HUES48 (cell line): ENCODE data around the gene ASCL2.

Source experiments
- H3K27ac ChIP-seq: one replicate; pipeline ENCODE4 v1.7.0; 2013; ENCODE audit warnings: low read depth, low read length, inconsistent platforms
- H3K27me3 ChIP-seq: 2 replicates; pipeline ENCODE4 v1.6.1; 2013; ENCODE audit warnings: mild to moderate bottlenecking, low read length; ENCODE audit not compliant: control insufficient read depth, insufficient read depth
- H3K36me3 ChIP-seq: 2 replicates; pipeline ENCODE4 v1.6.1; 2013; ENCODE audit warnings: low read length; ENCODE audit not compliant: control insufficient read depth, insufficient read depth
- H3K4me1 ChIP-seq: 2 replicates; pipeline ENCODE4 v1.6.1; 2013; ENCODE audit warnings: mild to moderate bottlenecking, low read length; ENCODE audit not compliant: control insufficient read depth, insufficient read depth
- H3K4me3 ChIP-seq: 2 replicates; pipeline ENCODE4 v1.5.1; 2013; ENCODE audit warnings: mild to moderate bottlenecking, low read depth, low read length
- H3K9ac ChIP-seq: 2 replicates; pipeline ENCODE4 v1.6.1; 2013; ENCODE audit warnings: mild to moderate bottlenecking, low read depth, low read length, moderate library complexity
- H3K9me3 ChIP-seq: 2 replicates; pipeline ENCODE4 v1.6.1; 2013; ENCODE audit warnings: low read length; ENCODE audit not compliant: control insufficient read depth, insufficient read depth

The ASCL2 gene

DNA sequence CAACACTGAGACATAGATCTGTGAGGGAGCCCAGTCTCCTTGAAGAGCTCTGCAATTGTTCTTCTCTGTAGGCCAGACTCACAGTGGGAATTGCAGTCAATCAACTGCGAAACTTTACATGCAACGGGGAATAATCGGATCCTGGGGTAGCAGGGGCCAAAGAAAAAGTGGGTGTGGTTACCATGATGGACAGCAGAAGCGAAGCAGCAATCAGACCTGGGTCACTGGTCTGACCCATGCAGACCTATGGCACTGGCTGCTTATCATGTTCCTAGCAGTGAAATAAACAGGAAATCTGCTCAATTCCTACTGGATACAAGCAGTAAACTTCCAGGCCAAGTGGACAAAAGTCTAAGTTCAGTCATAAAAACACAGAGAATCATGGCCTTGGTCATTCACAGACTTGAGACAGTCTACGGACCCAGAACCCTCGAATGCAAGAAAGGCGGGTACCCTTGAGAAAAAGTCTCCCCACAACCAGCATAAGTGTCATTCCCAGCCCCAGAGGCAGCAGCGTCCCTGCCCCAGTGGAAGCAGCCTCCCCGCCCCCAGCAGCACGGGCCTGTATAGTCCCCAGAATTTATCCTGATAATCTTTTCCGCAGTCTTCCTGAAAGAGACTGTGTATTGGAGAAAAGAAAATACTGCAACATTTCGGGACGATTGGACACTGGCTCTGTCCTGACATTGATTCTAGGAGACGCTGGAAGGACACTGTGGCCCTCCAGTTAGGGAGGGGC lies 34.6 kb downstream of the ASCL2 start:
- Histone ChIP-seq H3K9ac (no peak overlapping the region), H3K36me3 (no peaks in the 10 kb centered on the region), H3K4me1 (no peaks in the 10 kb centered on the region; the same call in 1 of the 2 replicates), H3K27ac (no peak overlapping the region), H3K9me3 (no peaks in the 10 kb centered on the region), H3K4me3 (no peak overlapping the region), H3K27me3 (no peaks in the 10 kb centered on the region; the same call in 1 of the 2 replicates)

DNA sequence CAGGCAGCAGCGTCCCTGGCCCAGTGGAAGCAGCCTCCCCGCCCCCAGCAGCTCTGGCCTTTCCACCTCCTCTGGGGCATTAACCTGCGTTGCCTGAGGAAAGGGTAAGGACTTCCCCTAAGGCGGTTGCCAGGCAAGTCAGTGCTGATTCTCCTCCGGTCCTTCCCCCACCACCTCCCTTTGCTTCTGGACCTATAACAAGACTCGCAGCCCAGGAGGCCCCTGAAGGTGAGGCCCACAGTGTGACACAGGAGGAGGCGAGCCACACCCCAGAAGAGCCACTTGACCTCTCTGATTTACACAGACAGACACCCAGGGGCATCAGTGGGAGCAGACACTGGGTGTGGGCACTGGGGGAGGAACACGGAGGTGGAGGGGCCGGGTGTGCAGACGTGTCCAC lies 35.4 kb downstream of the ASCL2 start:
- Histone ChIP-seq H3K27me3 (no peaks in the 10 kb centered on the region; the same call in 1 of the 2 replicates), H3K9ac (no peak overlapping the region), H3K4me3 (no peak overlapping the region), H3K27ac (no peak overlapping the region), H3K4me1 (no peaks in the 10 kb centered on the region; the same call in 1 of the 2 replicates), H3K36me3 (no peaks in the 10 kb centered on the region), H3K9me3 (no peaks in the 10 kb centered on the region)

DNA sequence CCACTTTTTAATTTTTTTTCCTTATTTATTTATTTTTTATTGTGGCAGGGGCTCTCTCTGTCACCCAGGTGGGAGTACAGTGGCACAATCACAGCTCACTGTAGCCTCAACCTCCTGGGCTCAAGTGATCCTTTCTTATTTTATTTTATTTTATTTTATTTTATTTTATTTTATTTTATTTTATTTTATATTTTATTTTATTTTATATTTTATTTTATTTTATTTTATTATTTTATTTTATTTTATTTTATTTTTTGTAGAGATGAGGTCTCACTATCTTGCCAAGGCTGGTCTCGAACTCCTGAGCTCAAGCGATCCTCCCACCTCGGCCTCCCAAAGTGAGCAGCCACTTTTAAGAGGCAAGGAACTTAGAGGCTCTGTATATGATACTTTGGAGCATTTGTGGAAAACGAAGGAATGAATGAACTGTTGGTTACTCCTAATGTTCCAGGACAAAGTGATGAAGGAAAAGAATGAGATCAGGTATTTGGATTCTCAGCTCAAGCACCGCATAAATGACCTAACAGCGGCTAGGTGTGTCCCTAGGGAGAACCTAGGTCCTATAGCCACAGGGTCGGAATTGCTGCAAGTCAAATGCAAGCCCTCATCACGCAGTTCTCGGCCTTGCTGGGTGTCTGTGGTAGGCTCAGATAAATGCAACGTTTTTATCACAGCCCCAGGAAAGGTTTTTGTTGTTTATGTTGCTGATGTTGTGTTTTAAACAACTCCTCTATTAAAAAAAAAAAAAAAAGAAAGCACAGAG lies 36.5 kb downstream of the ASCL2 start:
- H3K27ac ChIP-seq, result no peak overlapping the region
- no peaks in the 10 kb centered on the region; the same call in 1 of the 2 replicates for H3K4me1 ChIP-seq
- no peak overlapping the region for H3K4me3 ChIP-seq
- no peaks in the 10 kb centered on the region for H3K36me3 ChIP-seq
- H3K9me3 ChIP-seq, result no peaks in the 10 kb centered on the region
- no peaks in the 10 kb centered on the region; the same call in 1 of the 2 replicates for H3K27me3 ChIP-seq
- H3K9ac ChIP-seq, result no peak overlapping the region

DNA sequence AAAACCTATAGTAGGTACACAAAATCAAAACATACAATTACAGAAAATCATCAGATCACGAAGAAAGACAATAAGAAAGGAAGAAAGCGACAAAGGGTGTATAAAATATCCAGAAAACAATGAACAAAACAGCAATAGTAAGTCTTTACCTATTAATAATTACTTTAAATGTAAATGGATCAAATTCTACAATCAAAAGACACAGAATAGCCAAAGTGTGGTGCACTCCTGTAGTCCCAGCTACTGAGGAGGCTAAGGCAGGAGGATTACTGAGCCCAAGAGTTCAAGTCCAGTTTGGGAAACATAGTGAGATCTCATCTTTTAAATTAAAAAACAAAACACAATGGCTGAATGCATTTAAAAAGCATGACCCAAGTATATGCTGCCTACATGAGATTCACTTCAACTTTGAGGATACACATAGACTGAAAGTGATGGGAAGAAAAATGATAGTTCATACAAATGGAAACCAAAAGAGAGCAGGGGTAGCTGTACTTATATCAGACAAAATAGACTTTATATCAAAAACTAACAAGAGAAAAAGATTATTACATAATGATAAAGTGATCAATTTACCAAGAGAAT lies 40.6 kb downstream of the ASCL2 start:
- Histone ChIP-seq H3K9ac (no peak overlapping the region), H3K27ac (no peak overlapping the region), H3K36me3 (no peaks in the 10 kb centered on the region), H3K9me3 (no peaks in the 10 kb centered on the region), H3K4me1 (no peaks in the 10 kb centered on the region; the same call in 1 of the 2 replicates), H3K27me3 (no peaks in the 10 kb centered on the region), H3K4me3 (no peak overlapping the region)

DNA sequence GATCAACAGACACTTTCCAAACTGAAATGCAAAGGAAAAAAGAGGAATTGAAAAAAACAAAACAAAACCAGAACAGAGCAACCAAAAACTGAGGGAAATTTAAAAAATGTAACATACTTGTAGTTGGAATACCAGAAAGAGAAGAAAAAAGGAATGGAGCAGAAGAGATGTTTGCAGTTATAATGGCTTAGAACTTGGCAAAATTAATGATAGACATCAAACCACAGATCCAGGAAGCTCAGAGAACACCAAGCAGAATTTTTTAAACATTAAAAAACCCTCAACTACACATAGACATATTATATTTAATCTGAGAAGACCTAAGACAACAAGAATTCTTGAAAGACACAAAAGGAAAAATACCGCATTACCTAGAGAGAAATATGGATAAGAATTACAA lies 46.1 kb downstream of the ASCL2 start:
- H3K27ac ChIP-seq, result no peak overlapping the region
- H3K4me1 ChIP-seq, result peaks cover 13% of the 10 kb centered on the region
- H3K4me3 ChIP-seq, result no peak overlapping the region
- H3K27me3 ChIP-seq, result peaks cover 15% of the 10 kb centered on the region
- no peaks in the 10 kb centered on the region for H3K9me3 ChIP-seq
- no peaks in the 10 kb centered on the region for H3K36me3 ChIP-seq
- no peak overlapping the region for H3K9ac ChIP-seq

DNA sequence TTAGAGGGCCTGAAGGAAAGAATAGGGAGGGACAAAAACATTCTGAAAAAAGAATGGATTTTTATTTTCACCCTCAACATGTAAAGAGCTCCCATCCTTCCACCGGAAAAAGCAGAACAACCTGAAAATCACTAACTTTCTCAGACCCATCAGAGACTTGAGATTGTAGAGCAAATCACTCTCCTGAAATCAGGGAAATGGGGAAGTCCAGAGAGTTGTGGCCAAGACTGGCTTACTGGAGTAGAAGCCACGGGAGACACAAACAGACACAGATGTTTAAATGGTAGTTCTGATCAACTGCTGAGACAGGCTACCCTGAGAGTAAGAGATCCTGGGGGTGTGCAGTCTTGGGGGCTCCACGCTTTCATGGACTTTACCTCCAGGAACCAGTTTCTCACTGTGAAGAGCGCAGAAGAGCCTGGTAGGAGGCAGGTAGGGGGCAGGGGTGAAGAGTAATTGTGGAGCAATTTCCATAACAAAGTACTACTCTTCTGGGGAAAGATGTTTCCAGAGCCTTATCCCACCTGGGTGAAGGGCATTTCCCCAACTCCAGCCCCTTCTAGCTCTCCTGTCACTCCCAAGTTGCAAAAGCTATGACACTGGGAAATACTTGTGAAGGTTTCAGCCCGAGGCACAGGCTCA lies 47.1 kb downstream of the ASCL2 start:
- H3K4me3 ChIP-seq, result peak overlapping the region; percentile 19; the same call in 1 of the 2 replicates
- H3K4me1 ChIP-seq, result peaks cover 13% of the 10 kb centered on the region
- no peak overlapping the region for H3K27ac ChIP-seq
- H3K27me3 ChIP-seq, result peaks cover 17% of the 10 kb centered on the region
- H3K9me3 ChIP-seq, result no peaks in the 10 kb centered on the region
- H3K9ac ChIP-seq, result no peak overlapping the region
- H3K36me3 ChIP-seq, result no peaks in the 10 kb centered on the region

DNA sequence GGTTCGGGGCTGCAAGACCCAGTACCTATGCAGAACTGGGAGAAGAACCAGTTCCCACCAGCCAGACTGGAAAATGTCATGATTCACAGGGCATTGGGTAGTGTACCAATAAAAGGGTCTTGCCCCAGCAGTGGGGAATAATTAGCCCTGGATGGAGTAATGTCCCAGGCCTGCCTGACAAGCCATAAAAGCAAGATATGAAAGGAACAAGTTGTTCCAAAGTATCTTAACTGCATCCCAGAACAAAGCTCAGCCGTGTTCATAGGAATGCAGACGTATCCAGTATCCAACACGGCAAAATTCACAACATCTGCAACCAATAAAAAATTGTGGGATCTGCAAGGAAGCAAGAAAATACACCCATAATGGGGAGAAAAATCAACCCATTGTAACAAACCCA lies 47.9 kb downstream of the ASCL2 start:
- Histone ChIP-seq H3K9me3 (no peaks in the 10 kb centered on the region), H3K4me3 (no peak overlapping the region), H3K27me3 (peaks cover 19% of the 10 kb centered on the region), H3K4me1 (peaks cover 13% of the 10 kb centered on the region), H3K9ac (no peak overlapping the region), H3K36me3 (no peaks in the 10 kb centered on the region), H3K27ac (no peak overlapping the region)

DNA sequence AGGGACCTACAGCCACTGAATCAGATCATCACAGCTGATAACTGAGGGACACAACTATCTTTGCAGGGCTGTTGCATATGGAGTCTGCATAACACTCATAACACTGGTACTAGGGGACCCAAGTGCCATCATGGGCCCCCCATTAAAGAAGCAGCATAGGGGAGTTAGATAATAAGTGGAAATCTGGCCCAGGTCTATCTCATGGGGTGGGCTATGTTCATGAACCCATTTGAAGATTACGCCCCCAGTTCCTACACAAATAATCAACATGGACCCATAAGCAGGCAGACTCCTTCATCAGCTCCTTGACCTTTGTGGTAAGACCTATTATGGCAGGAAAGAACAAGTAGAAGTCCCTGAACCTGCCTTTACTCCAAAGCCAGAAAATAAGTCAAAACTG lies 48.8 kb downstream of the ASCL2 start:
- Histone ChIP-seq H3K27ac (no peak overlapping the region), H3K27me3 (peaks cover 19% of the 10 kb centered on the region), H3K4me3 (no peak overlapping the region), H3K4me1 (peaks cover 13% of the 10 kb centered on the region), H3K9me3 (no peaks in the 10 kb centered on the region), H3K9ac (no peak overlapping the region), H3K36me3 (no peaks in the 10 kb centered on the region)

DNA sequence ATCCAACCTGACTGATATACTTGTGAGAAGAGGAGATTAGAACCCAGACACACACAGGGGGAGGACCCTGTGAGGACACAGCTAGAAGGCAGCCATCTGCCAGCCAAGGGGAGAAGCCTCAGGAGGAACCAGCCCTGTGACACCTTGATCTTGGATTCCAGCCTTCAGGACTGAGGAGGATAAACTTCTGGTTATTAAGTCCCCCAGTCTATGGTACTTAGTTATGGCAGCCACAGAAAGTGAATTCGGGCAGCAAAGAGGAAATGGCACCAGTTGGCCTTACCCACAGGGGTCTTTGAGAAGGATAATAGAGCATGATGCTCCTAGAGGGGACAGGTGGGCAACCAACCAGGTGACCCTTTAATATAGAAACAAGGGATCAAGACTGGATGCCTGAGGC lies 49.4 kb downstream of the ASCL2 start:
- Histone ChIP-seq H3K9ac (no peak overlapping the region), H3K4me1 (peaks cover 13% of the 10 kb centered on the region), H3K27ac (no peak overlapping the region), H3K27me3 (peaks cover 19% of the 10 kb centered on the region), H3K9me3 (no peaks in the 10 kb centered on the region), H3K4me3 (no peak overlapping the region), H3K36me3 (no peaks in the 10 kb centered on the region)

DNA sequence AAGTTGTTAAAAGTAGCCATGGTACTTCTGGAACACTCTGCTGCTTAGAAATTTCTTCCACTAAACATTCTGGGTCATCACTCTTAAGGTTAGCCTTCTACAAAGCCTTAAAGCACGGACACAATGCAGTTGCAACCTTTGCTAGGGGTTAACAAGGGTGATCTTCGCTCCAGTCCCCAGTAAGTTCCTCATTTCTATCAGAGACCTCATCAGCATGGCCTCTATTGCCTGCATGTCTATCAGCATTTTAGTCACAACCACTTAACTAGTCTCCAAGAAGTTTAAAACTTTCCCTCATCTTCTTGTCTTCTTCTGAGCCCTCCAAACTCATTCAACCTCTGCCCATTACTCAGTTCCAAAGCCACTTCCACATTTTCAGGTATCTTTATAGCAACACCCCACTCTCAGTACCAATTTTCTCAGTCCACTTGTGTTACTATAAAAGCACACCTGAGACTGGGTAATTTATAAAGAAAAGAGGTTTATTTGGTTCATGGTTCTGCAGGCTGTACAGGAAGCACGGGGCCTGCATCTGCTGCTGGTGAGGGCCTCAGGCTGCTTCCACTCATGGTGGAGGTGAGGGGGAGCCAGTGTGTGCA lies 50.1 kb downstream of the ASCL2 start:
- Histone ChIP-seq H3K4me1 (peaks cover 13% of the 10 kb centered on the region), H3K4me3 (no peak overlapping the region), H3K27me3 (peaks cover 19% of the 10 kb centered on the region), H3K27ac (no peak overlapping the region), H3K9ac (no peak overlapping the region), H3K9me3 (no peaks in the 10 kb centered on the region), H3K36me3 (no peaks in the 10 kb centered on the region)
